GM23338 (cell line): ENCODE data around the gene RFC2. TPM values are rescaled to one million over a fixed set of nuclear protein-coding genes. Genes with fewer than 3 reads are reported as not detected.

Source experiments
- ATAC-seq: fragments of 200-7000 bp; cut with Tn5 transposase; 3 replicates; pipeline ENCODE4 v1.9.1; 2020
- DNase-seq: peaks from one replicate; pipeline ENCODE4 v3.0.0-alpha.2; 2015; ENCODE audit warnings: low spot score
- H2AFZ ChIP-seq: fragments of 200-600 bp; sonication (generic); 2 replicates; pipeline ENCODE4 v1.8.0; 2016; ENCODE audit warnings: antibody characterized with exemption, mild to moderate bottlenecking, moderate library complexity
- H3F3A ChIP-seq: fragments of 200-600 bp; sonication (generic); replicated peaks from 2 replicates; pipeline ENCODE4 v1.8.0; 2017; ENCODE audit warnings: antibody characterized with exemption, mixed run types, low read depth
- H3K27ac ChIP-seq: fragments of 200-600 bp; sonication (generic); 2 replicates; pipeline ENCODE4 v1.6.1; 2016; ENCODE audit warnings: low read depth
- H3K27me3 ChIP-seq: fragments of 200-600 bp; sonication (generic); 2 replicates; pipeline ENCODE4 v1.8.0; 2016; ENCODE audit warnings: mild to moderate bottlenecking, mixed run types, moderate library complexity; ENCODE audit not compliant: insufficient read depth
- H3K36me3 ChIP-seq: fragments of 200-600 bp; sonication (generic); 2 replicates; pipeline ENCODE4 v1.8.0; 2016; ENCODE audit warnings: mild to moderate bottlenecking; ENCODE audit not compliant: insufficient read depth
- H3K4me1 ChIP-seq: fragments of 200-600 bp; sonication (generic); 2 replicates; pipeline ENCODE4 v1.8.0; 2016; ENCODE audit warnings: mild to moderate bottlenecking, moderate library complexity; ENCODE audit not compliant: insufficient read depth
- H3K4me2 ChIP-seq: fragments of 200-600 bp; sonication (generic); 2 replicates; pipeline ENCODE4 v1.7.1; 2017; ENCODE audit warnings: mixed run types
- H3K4me3 ChIP-seq: fragments of 200-600 bp; sonication (generic); 2 replicates; pipeline ENCODE4 v1.6.1; 2016; ENCODE audit warnings: mixed run types
- H3K79me2 ChIP-seq: fragments of 200-600 bp; sonication (generic); replicated peaks from 2 replicates; pipeline ENCODE4 v1.8.0; 2017; ENCODE audit warnings: mild to moderate bottlenecking; ENCODE audit not compliant: insufficient read depth
- H3K9me2 ChIP-seq: fragments of 200-600 bp; sonication (generic); 2 replicates; pipeline ENCODE4 v1.8.0; 2017; ENCODE audit not compliant: insufficient read depth
- H4K20me1 ChIP-seq: fragments of 200-600 bp; sonication (generic); replicated peaks from 2 replicates; pipeline ENCODE4 v1.8.0; 2017; ENCODE audit warnings: mild to moderate bottlenecking; ENCODE audit not compliant: insufficient read depth
- H3K27ac Mint-ChIP-seq: 2 replicates; pipeline ENCODE4 v1.8.0; 2020; ENCODE audit warnings: inconsistent platforms, mild to moderate bottlenecking, moderate library complexity, mixed read lengths
- H3K27me3 Mint-ChIP-seq: 3 replicates; pipeline ENCODE4 v1.8.0; 2022; ENCODE audit warnings: low read depth, mild to moderate bottlenecking, moderate library complexity, mixed read lengths, inconsistent platforms; ENCODE audit not compliant: insufficient read depth, poor library complexity
- H3K36me3 Mint-ChIP-seq: 3 replicates; pipeline ENCODE4 v1.8.0; 2021; ENCODE audit warnings: low read depth, mild to moderate bottlenecking, inconsistent platforms, moderate library complexity, mixed read lengths
- H3K4me1 Mint-ChIP-seq: 3 replicates; pipeline ENCODE4 v1.8.0; 2020; ENCODE audit warnings: mild to moderate bottlenecking, inconsistent platforms, mixed read lengths
- H3K4me3 Mint-ChIP-seq: 3 replicates; pipeline ENCODE4 v1.8.0; 2021; ENCODE audit warnings: moderate library complexity, mild to moderate bottlenecking, inconsistent platforms, mixed read lengths
- H3K9me3 Mint-ChIP-seq: 3 replicates; pipeline ENCODE4 v1.8.0; 2020; ENCODE audit warnings: moderate library complexity, mild to moderate bottlenecking, inconsistent platforms, mixed read lengths
- CREB1 ChIP-seq: fragments of 250-450 bp; sonication (Bioruptor Pico); IDR thresholded peaks from 2 replicates; pipeline ENCODE4 v1.5.0; 2020; ENCODE audit warnings: low read depth, mild to moderate bottlenecking, moderate library complexity
- CTCF ChIP-seq, 2 experiments: fragments of 200-600 bp in 1 of 2; sonication (generic) in 1 of 2; conservative IDR thresholded peaks; 2 replicates each; pipeline versions ENCODE4 v1.5.1 to v1.6.1; 2016 to 2017; ENCODE audit warnings: antibody characterized with exemption in 2 of 2, low read depth in 2 of 2, mild to moderate bottlenecking in 2 of 2, moderate library complexity in 1 of 2
- ZNF462 ChIP-seq: fragments of 250-450 bp; sonication (Bioruptor Pico); IDR thresholded peaks from 2 replicates; pipeline ENCODE4 v1.5.0; 2020; ENCODE audit warnings: mild to moderate bottlenecking, moderate library complexity
- polyA plus RNA-seq: library from polyadenylated mRNA; unstranded; fragments of >200 nt; fragmentation: Nextera tagmentation; extraction: Ambion mirVana; gene quantifications from 2 replicates; pipeline ENCODE4 v1.2.1, GENCODE V29; 2016
- total RNA-seq: library from RNA; depleted of rRNA; stranded (reverse); fragments of >200 nt; shearing (Covaris generic); gene quantifications from 2 replicates; pipeline ENCODE4 v1.2.3, GENCODE V29; 2014
- TF ChIP-seq, protein P1 (sequence below): IDR thresholded peaks from 2 replicates; pipeline ENCODE4 v1.6.1; 2016; ENCODE audit warnings: antibody characterized with exemption

RFC2 gene
- total and polyA plus RNA-seq, 2 experiments from 2014 or later = 56.4 to 75.2 TPM

DNA sequence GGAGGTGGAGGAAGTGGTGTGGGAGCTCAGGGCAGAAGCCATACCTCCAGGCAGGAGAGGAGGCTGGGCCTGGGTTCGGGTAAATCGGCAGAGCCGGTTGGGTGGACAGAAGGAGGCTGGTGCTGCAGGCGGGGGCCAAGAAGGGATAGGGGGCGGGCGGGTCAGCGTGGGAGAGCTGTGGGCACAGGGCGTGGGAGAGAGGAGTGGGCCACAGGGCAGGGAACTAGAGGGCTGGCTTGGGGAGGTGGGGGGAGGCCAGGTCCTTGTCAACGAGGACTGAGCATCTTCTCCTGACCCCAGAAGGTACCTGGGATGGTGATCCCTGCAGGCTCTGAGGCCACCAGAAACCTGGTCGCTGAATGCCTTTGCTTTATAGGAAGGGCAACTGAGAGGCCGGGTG is 32.5 kb downstream of the RFC2 start:
- Mint-ChIP-seq H3K4me3 (no peak overlapping the region), H3K27ac (no peak overlapping the region), H3K27me3 (peaks cover 10% of the 10 kb centered on the region), H3K9me3 (no peaks in the 10 kb centered on the region), H3K4me1 (no peaks in the 10 kb centered on the region; the same call in 2 of the 3 replicates), H3K36me3 (peaks cover 11% of the 10 kb centered on the region)
- no peak for DNase-seq
- Histone ChIP-seq H3K4me2 (no peak overlapping the region), H3K4me3 (no peak overlapping the region), H2AFZ (no peak overlapping the region), H4K20me1 (no peaks in the 10 kb centered on the region), H3K4me1 (no peaks in the 10 kb centered on the region), H3K79me2 (no peaks in the 10 kb centered on the region), H3K9me2 (no peaks in the 10 kb centered on the region), H3K27me3 (no peaks in the 10 kb centered on the region), H3K36me3 (0 out of 2 replicates have a peak, but pooled peaks cover 3% of the 10 kb centered on the region), H3K27ac (no peak overlapping the region), H3F3A (0 out of 2 replicates have a peak, but pooled peaks cover 4% of the 10 kb centered on the region)
- ATAC-seq = no peak
- TF ChIP-seq, protein P1, sequence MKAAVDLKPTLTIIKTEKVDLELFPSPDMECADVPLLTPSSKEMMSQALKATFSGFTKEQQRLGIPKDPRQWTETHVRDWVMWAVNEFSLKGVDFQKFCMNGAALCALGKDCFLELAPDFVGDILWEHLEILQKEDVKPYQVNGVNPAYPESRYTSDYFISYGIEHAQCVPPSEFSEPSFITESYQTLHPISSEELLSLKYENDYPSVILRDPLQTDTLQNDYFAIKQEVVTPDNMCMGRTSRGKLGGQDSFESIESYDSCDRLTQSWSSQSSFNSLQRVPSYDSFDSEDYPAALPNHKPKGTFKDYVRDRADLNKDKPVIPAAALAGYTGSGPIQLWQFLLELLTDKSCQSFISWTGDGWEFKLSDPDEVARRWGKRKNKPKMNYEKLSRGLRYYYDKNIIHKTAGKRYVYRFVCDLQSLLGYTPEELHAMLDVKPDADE = no peak
- TF ChIP-seq CREB1 (CRISPR knock-in tag) = no peak

GRCh38 chr7:74220229-74220628 is 34.0 kb downstream of the RFC2 start:
- Histone ChIP-seq H3K9me2 (no peaks in the 10 kb centered on the region), H3K4me3 (no peak overlapping the region), H3K36me3 (no peaks in the 10 kb centered on the region), H2AFZ (no peak overlapping the region), H4K20me1 (no peaks in the 10 kb centered on the region), H3K27me3 (no peaks in the 10 kb centered on the region), H3K4me1 (no peaks in the 10 kb centered on the region), H3K79me2 (no peaks in the 10 kb centered on the region), H3K27ac (no peak overlapping the region), H3F3A (0 out of 2 replicates have a peak, but pooled peaks cover 4% of the 10 kb centered on the region), H3K4me2 (no peak overlapping the region)
- H3K4me1 Mint-ChIP-seq = peaks cover 2% of the 10 kb centered on the region; the same call in 2 of the 3 replicates
- DNase-seq (no peak), ATAC-seq (peak; percentile 13)
- no peaks in the 10 kb centered on the region for H3K9me3 Mint-ChIP-seq
- H3K27me3 Mint-ChIP-seq = peaks cover 12% of the 10 kb centered on the region
- H3K4me3 Mint-ChIP-seq = no peak overlapping the region
- H3K27ac Mint-ChIP-seq = no peak overlapping the region
- H3K36me3 Mint-ChIP-seq = no peaks in the 10 kb centered on the region; the same call in 1 of the 3 replicates
- TF ChIP-seq ZNF462 (CRISPR knock-in tag) (no peak), CTCF (conservative IDR thresholded peaks at IDR 0.05; ENCODE audit: low read depth in 2 of 2) (0 out of 4 replicates have a peak, but pooled peaks of 1 of the 2 experiments have one; percentile 2)
